ENCODE data around the gene SNRPA.

- TF ChIP-seq EZH2phosphoT487 (IDR thresholded peaks at IDR 0.05; ENCODE audit: borderline replicate concordance, low read depth, low read length) (no peak), CTCF (conservative IDR thresholded peaks at IDR 0.05; ENCODE audit: low read length) (no peak)
These were observed 29.6 kb downstream of the SNRPA start for GRCh38 chr19:40780582-40780981.

Measured in OCI-LY7 (cell line).